ENCODE measurements around the gene NR4A1.

NR4A1 gene

DNA sequence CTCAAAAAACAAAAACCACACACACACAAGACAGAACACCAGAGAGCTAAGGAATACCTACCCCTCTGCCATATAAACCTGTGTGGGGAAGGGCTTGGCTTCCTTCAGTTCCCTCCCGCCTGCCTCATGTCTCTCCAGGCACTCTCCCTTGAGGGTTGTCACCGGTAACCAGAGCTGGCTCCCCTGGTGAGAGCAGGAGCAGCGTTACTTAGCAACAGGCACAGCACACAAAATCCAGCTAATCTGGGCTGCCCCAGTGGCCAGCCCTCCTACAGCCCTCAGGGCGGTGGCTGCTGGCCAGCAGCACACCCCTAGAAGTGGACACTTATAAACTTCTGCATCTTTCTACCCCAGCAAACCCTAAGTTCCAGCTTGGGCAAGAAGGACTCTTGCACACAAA, 21.6 kb upstream of the NR4A1 start:
- Histone ChIP-seq H3K4me1 (ENCODE audit: control insufficient read depth in 2 of 2, insufficient read depth in 2 of 2, low read length in 2 of 2) (peaks cover 30 to 32% of the 10 kb centered on the region in 2 donors), H3K27me3 (ENCODE audit: control insufficient read depth in 2 of 2, insufficient read depth in 2 of 2, low read length in 2 of 2) (no peaks in the 10 kb centered on the region), H3K27ac (ENCODE audit: low read depth in 2 of 2, low read length in 2 of 2) (no peak overlapping the region)

DNA sequence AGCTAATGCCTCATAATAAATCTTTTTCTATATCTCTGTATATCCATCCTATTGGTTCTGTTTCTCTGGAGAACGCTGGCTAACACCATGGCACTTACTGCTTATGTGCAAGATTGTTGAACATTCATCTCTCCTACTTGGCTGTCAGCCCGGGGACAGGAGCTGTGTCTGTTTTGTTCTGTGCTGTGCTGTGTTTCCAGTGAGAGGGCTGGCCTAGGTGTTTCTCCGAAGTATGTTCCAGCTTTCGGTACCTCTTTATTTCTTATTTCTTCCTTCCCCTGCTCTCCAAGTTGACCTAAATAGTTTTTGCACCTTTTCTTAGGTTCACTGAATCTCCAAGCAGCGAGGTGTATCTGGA, 18.8 kb upstream of the NR4A1 start:
- Histone ChIP-seq H3K4me1 (ENCODE audit: control insufficient read depth in 2 of 2, insufficient read depth in 2 of 2, low read length in 2 of 2) (peaks cover 27% of the 10 kb centered on the region in 2 donors), H3K27me3 (ENCODE audit: control insufficient read depth in 2 of 2, insufficient read depth in 2 of 2, low read length in 2 of 2) (no peaks in the 10 kb centered on the region), H3K4me3 (ENCODE audit: low read length in 2 of 2) (peak overlapping the region; percentile 41 to 52), H3K27ac (ENCODE audit: low read depth in 2 of 2, low read length in 2 of 2) (peak overlapping the region; percentile 74 to 84), H3K9ac (ENCODE audit: low read depth in 1 of 2, low read length in 2 of 2) (peak overlapping the region; percentile 66 to 80), H3K9me3 (ENCODE audit: control insufficient read depth in 2 of 2, low read length in 2 of 2) (no peaks in the 10 kb centered on the region), H3K36me3 (ENCODE audit: control insufficient read depth in 2 of 2, insufficient read depth in 2 of 2, low read length in 2 of 2) (no peaks in the 10 kb centered on the region)

More for the DNA sequence above, 21.6 kb upstream of the NR4A1 start:
- H3K9me3 ChIP-seq (ENCODE audit: control insufficient read depth in 2 of 2, low read length in 2 of 2) = no peaks in the 10 kb centered on the region
- no peak overlapping the region for H3K4me3 ChIP-seq (ENCODE audit: low read length in 2 of 2)
- no peak overlapping the region for H3K9ac ChIP-seq (ENCODE audit: low read depth in 1 of 2, low read length in 2 of 2)
- no peaks in the 10 kb centered on the region for H3K36me3 ChIP-seq (ENCODE audit: control insufficient read depth in 2 of 2, insufficient read depth in 2 of 2, low read length in 2 of 2)

DNA sequence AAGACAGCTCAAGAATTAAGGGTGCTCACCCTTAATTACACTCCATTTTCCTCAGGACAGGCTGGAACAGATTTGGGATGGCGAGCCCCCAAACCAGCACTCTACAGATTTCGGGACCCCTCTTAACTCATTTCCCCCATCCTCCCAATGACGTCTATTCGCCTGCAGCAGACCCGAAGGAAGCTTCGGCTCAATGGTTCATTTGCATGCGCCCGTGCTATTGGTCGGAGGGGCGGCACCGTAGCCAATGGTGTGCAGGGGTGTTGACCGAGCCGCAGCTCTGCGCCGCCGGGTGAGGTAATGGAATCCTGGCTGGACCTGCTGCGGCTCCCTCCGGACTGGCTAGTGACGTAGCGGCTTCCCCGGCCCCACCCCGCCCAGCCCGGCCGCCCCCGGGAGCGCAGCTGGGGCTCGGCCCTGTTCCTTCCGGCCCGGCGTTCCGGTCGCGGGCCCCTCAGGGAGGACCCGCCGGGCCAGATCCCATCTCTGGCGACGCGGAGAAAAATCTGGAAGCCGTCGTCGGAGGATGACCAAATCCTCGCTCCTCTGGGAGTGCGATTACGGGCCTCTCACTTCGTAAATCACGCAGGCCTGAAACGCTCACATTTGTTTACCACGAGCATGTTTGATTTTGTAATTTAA, 18.3 kb upstream of the NR4A1 start:
- peak overlapping the region; percentile 46 to 52 for H3K4me3 ChIP-seq (ENCODE audit: low read length in 2 of 2)
- H3K36me3 ChIP-seq (ENCODE audit: control insufficient read depth in 2 of 2, insufficient read depth in 2 of 2, low read length in 2 of 2) = no peaks in the 10 kb centered on the region
- H3K9me3 ChIP-seq (ENCODE audit: control insufficient read depth in 2 of 2, low read length in 2 of 2) = no peaks in the 10 kb centered on the region
- H3K27me3 ChIP-seq (ENCODE audit: control insufficient read depth in 2 of 2, insufficient read depth in 2 of 2, low read length in 2 of 2) = no peaks in the 10 kb centered on the region
- H3K4me1 ChIP-seq (ENCODE audit: control insufficient read depth in 2 of 2, insufficient read depth in 2 of 2, low read length in 2 of 2) = peaks cover 30 to 31% of the 10 kb centered on the region in 2 donors
- H3K27ac ChIP-seq (ENCODE audit: low read depth in 2 of 2, low read length in 2 of 2) = peak overlapping the region; percentile 78 to 87
- peak overlapping the region; percentile 80 to 83 for H3K9ac ChIP-seq (ENCODE audit: low read depth in 1 of 2, low read length in 2 of 2)

DNA sequence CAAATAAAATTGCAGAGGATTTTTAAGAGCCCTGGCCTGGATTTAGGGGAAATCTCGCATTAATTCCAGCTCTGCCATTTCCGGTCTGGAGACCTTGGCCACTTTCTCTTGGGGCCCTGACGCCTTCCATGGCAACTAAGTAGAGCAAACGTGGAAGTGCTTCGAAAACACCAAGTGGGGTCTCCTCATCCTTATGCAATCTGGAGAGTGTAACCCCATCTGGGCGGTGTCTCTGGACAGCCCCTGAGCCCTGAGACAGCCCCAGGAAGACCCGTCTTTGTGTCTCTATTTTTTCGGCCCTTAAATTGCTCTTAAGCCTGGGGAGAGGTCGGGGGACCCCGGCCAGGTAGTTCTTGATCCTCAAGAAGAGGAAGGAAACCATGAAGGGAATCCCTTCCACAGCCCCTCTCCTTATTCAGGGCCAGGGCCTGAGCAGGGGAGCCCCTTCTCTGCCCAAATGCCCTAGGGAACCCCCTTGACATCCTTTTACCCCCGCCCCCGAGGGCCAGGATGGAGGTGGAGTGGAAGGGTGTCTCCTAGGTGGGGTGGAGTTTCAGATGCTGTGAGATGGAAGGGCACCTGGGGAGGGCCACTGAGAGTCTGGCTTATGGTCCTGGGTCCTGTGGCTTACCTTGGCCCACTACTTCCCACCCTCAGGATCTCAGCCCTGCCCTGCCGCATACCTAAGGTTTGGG, 17.6 kb upstream of the NR4A1 start:
- H3K9me3 ChIP-seq (ENCODE audit: control insufficient read depth in 2 of 2, low read length in 2 of 2) = no peaks in the 10 kb centered on the region
- H3K36me3 ChIP-seq (ENCODE audit: control insufficient read depth in 2 of 2, insufficient read depth in 2 of 2, low read length in 2 of 2) = no peaks in the 10 kb centered on the region
- H3K9ac ChIP-seq (ENCODE audit: low read depth in 1 of 2, low read length in 2 of 2) = peak overlapping the region; percentile 77 to 83
- H3K4me1 ChIP-seq (ENCODE audit: control insufficient read depth in 2 of 2, insufficient read depth in 2 of 2, low read length in 2 of 2) = peaks cover 30 to 31% of the 10 kb centered on the region in 2 donors
- H3K27me3 ChIP-seq (ENCODE audit: control insufficient read depth in 2 of 2, insufficient read depth in 2 of 2, low read length in 2 of 2) = no peaks in the 10 kb centered on the region
- peak overlapping the region; percentile 46 to 51 for H3K4me3 ChIP-seq (ENCODE audit: low read length in 2 of 2)
- H3K27ac ChIP-seq (ENCODE audit: low read depth in 2 of 2, low read length in 2 of 2) = peak overlapping the region; percentile 78 to 87

DNA sequence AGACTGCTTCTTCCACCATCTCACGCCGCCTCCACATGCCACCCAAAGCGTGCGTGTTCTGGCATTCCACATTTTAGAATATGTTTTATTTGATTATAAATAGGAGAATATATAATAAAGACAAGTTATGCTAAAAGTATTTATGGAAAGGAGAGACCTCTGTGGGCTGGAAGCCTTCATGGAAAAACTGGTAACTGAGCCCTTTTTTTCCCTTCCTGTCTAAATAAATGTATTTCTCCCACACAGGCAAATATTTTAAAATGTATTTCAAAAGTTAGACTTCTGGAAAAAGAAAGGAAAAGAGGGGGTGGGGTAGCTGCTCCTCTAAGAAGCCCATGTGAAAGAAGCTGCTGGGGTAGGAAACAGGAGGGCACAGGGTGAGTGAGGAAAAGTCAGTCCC, 16.1 kb upstream of the NR4A1 start:
- Histone ChIP-seq H3K27ac (ENCODE audit: low read depth in 2 of 2, low read length in 2 of 2) (no peak overlapping the region), H3K9me3 (ENCODE audit: control insufficient read depth in 2 of 2, low read length in 2 of 2) (no peaks in the 10 kb centered on the region), H3K4me1 (ENCODE audit: control insufficient read depth in 2 of 2, insufficient read depth in 2 of 2, low read length in 2 of 2) (peaks cover 30 to 31% of the 10 kb centered on the region in 2 donors), H3K9ac (ENCODE audit: low read depth in 1 of 2, low read length in 2 of 2) (no peak overlapping the region), H3K27me3 (ENCODE audit: control insufficient read depth in 2 of 2, insufficient read depth in 2 of 2, low read length in 2 of 2) (no peaks in the 10 kb centered on the region), H3K4me3 (ENCODE audit: low read length in 2 of 2) (no peak overlapping the region), H3K36me3 (ENCODE audit: control insufficient read depth in 2 of 2, insufficient read depth in 2 of 2, low read length in 2 of 2) (no peaks in the 10 kb centered on the region)

DNA sequence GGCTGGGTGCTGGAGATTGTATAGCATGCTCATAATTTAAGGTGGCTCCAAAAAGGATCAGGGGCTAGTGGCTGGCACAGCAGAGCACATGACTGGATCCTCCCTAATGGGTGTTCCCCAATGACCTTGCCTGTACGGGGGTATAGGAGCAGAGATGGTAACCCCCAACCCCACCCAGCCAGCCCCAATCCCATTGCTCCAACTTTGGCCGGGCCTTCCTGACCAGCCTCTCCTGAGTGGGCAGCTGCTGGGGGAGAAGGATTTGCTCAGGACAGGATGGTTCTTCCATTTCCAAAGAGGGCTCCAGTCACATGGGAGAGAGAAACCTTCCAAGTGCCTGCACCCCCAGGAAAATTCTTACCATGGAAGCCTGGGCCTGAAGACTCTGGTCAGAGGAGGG, 15.3 kb upstream of the NR4A1 start:
- Histone ChIP-seq H3K4me1 (ENCODE audit: control insufficient read depth in 2 of 2, insufficient read depth in 2 of 2, low read length in 2 of 2) (peaks cover 30 to 31% of the 10 kb centered on the region in 2 donors), H3K4me3 (ENCODE audit: low read length in 2 of 2) (no peak overlapping the region)

DNA sequence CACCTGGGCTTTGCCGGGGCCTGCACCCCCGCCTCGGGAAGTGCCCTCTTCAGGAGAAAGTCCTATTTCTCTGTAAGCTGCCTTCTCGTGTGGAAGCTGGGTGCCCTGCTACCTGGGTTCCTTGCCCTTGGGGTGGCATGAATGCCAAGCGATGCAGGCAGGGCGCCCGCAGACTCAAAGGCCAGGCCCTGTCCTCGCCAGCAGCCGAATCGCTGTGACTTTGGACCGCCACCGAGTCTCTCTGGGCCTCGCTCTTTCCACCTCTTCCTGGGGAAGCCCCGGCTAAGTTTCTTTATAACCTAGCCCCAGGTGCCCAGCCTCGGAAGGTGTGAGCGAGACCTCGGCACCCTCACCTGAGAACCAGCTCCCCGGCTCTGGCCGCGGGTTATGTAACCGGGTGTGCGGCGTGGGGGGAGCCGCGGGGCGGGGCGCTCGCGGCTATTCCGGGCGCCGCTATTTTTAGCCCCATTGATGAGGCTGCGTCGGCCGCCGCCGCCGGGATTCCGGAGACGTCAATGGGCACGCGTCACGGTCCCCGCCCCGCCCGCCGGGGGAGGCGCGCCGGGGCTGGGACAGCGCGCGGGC, 14.6 kb upstream of the NR4A1 start:
- Histone ChIP-seq H3K9ac (ENCODE audit: low read depth in 1 of 2, low read length in 2 of 2) (peak overlapping the region; percentile 73 to 74), H3K36me3 (ENCODE audit: control insufficient read depth in 2 of 2, insufficient read depth in 2 of 2, low read length in 2 of 2) (no peaks in the 10 kb centered on the region), H3K9me3 (ENCODE audit: control insufficient read depth in 2 of 2, low read length in 2 of 2) (no peaks in the 10 kb centered on the region), H3K4me1 (ENCODE audit: control insufficient read depth in 2 of 2, insufficient read depth in 2 of 2, low read length in 2 of 2) (peaks cover 30 to 31% of the 10 kb centered on the region in 2 donors), H3K27me3 (ENCODE audit: control insufficient read depth in 2 of 2, insufficient read depth in 2 of 2, low read length in 2 of 2) (no peaks in the 10 kb centered on the region), H3K4me3 (ENCODE audit: low read length in 2 of 2) (peak overlapping the region; percentile 32 to 51), H3K27ac (ENCODE audit: low read depth in 2 of 2, low read length in 2 of 2) (peak overlapping the region; percentile 75 to 76)

More for the DNA sequence above, 15.3 kb upstream of the NR4A1 start:
- no peaks in the 10 kb centered on the region for H3K27me3 ChIP-seq (ENCODE audit: control insufficient read depth in 2 of 2, insufficient read depth in 2 of 2, low read length in 2 of 2)
- no peaks in the 10 kb centered on the region for H3K36me3 ChIP-seq (ENCODE audit: control insufficient read depth in 2 of 2, insufficient read depth in 2 of 2, low read length in 2 of 2)
- H3K9ac ChIP-seq (ENCODE audit: low read depth in 1 of 2, low read length in 2 of 2) = peak overlapping the region in 1 of 2 donors; percentile 73
- no peaks in the 10 kb centered on the region for H3K9me3 ChIP-seq (ENCODE audit: control insufficient read depth in 2 of 2, low read length in 2 of 2)
- peak overlapping the region; percentile 75 to 76 for H3K27ac ChIP-seq (ENCODE audit: low read depth in 2 of 2, low read length in 2 of 2)

DNA sequence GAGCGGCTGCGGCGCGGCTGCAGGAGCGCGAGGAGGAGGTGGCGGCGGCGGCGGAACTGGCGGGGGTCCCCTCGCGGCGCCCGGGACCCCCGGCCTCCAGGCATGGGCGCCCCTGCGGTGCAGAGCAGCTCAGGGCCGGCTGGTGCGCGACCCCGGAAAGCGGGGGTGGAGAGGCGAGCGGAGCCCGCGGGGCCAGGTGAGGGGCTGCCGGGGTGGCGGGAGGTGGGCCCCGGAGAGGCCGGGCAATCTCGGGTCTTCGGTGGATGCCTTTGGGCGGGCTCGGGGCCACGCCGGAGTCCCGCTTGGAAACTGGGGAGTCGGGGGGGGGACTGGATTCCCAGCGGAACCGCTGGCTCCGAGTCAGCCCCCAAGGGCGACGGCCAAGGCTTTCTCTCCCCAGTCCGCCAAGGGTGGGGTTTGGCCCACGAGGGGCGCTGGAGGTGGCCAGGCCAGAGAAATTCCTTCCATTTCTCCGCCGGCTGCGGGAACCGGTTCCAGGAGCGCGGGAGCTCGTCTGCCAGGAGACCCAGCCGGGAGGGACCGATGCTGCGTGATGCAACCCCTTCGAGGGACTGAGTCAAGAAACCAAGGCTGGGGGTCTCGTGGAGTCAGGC, 13.9 kb upstream of the NR4A1 start:
- H3K27me3 ChIP-seq (ENCODE audit: control insufficient read depth in 2 of 2, insufficient read depth in 2 of 2, low read length in 2 of 2) = no peaks in the 10 kb centered on the region
- H3K4me3 ChIP-seq (ENCODE audit: low read length in 2 of 2) = peak overlapping the region; percentile 56 to 65
- H3K4me1 ChIP-seq (ENCODE audit: control insufficient read depth in 2 of 2, insufficient read depth in 2 of 2, low read length in 2 of 2) = peaks cover 26% of the 10 kb centered on the region in 2 donors
- H3K9me3 ChIP-seq (ENCODE audit: control insufficient read depth in 2 of 2, low read length in 2 of 2) = no peaks in the 10 kb centered on the region
- H3K36me3 ChIP-seq (ENCODE audit: control insufficient read depth in 2 of 2, insufficient read depth in 2 of 2, low read length in 2 of 2) = no peaks in the 10 kb centered on the region
- peak overlapping the region; percentile 47 to 58 for H3K27ac ChIP-seq (ENCODE audit: low read depth in 2 of 2, low read length in 2 of 2)
- H3K9ac ChIP-seq (ENCODE audit: low read depth in 1 of 2, low read length in 2 of 2) = peak overlapping the region; percentile 65 to 80

DNA sequence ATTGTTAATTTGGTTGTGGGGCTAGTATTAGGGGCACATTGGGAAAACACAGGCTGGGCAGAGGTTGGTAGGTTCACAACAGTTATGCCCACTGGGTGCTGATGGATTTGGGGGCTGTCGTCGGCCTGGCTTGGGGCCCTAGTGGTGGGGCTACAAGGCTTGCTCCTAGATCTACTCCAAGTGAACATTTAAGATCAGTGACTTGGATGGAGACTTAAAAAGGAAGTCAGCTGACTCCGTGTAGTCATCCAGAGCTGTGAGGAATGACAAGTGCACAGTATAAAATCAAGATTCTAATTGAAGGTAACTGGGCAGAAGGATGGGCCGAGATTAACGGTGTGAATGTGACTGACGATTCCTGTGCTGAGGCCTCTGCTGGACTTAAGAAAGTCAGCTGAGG, 12.8 kb upstream of the NR4A1 start:
- Histone ChIP-seq H3K27me3 (ENCODE audit: control insufficient read depth in 2 of 2, insufficient read depth in 2 of 2, low read length in 2 of 2) (no peaks in the 10 kb centered on the region), H3K4me3 (ENCODE audit: low read length in 2 of 2) (no peak overlapping the region), H3K9ac (ENCODE audit: low read depth in 1 of 2, low read length in 2 of 2) (no peak overlapping the region), H3K27ac (ENCODE audit: low read depth in 2 of 2, low read length in 2 of 2) (no peak overlapping the region), H3K4me1 (ENCODE audit: control insufficient read depth in 2 of 2, insufficient read depth in 2 of 2, low read length in 2 of 2) (peaks cover 17 to 18% of the 10 kb centered on the region in 2 donors), H3K36me3 (ENCODE audit: control insufficient read depth in 2 of 2, insufficient read depth in 2 of 2, low read length in 2 of 2) (no peaks in the 10 kb centered on the region), H3K9me3 (ENCODE audit: control insufficient read depth in 2 of 2, low read length in 2 of 2) (no peaks in the 10 kb centered on the region)

DNA sequence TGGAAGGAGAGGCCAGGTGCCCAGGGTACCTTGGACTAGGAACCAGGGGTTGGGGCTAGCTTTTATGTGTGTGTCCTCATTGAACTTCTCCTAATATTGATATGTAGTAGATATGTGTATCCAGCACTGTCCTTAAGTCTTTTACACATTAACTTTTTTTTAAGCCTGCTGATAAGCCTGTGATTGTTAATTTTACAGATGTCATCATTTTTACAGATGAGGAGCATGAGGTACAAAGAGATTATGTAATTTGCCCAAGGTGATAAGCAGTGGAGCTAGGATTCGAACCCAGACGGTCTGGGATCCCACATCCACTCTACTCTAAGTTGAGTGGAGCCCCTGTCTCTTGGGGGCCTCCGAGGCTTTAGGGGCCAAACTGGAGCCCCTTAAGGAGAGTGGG, 10.2 kb upstream of the NR4A1 start:
- Histone ChIP-seq H3K9me3 (ENCODE audit: control insufficient read depth in 2 of 2, low read length in 2 of 2) (no peaks in the 10 kb centered on the region), H3K27me3 (ENCODE audit: control insufficient read depth in 2 of 2, insufficient read depth in 2 of 2, low read length in 2 of 2) (no peaks in the 10 kb centered on the region), H3K9ac (ENCODE audit: low read depth in 1 of 2, low read length in 2 of 2) (no peak overlapping the region), H3K36me3 (ENCODE audit: control insufficient read depth in 2 of 2, insufficient read depth in 2 of 2, low read length in 2 of 2) (no peaks in the 10 kb centered on the region), H3K4me3 (ENCODE audit: low read length in 2 of 2) (no peak overlapping the region), H3K27ac (ENCODE audit: low read depth in 2 of 2, low read length in 2 of 2) (no peak overlapping the region), H3K4me1 (ENCODE audit: control insufficient read depth in 2 of 2, insufficient read depth in 2 of 2, low read length in 2 of 2) (peaks cover 21 to 25% of the 10 kb centered on the region in 2 donors)
